HepG2 (cell line): ENCODE results near the gene OST4. TPM values are rescaled to one million over a fixed set of nuclear protein-coding genes. Genes with fewer than 3 reads are reported as not detected.
A peak's percentile ranks its signal among the peaks of the same experiment; 100 is the strongest.

ENCODE experiments used
- ATAC-seq: fragments of 200-7000 bp; cut with Tn5 transposase; 3 replicates; pipeline ENCODE4 v1.9.1; 2020; ENCODE audit warnings: mild to moderate bottlenecking, moderate library complexity
- BruUV-seq: library from RNA; stranded (reverse); fragments of 400-500 nt; replicated peaks from 2 replicates; lab custom pipeline; 2021; lab: Mats Ljungman, UMichigan
- CTCF ChIA-PET: fragments of 300-600 bp; formaldehyde crosslinking; extraction: SDS; loops from one replicate; lab custom pipeline; 2021; ENCODE audit warnings: low total read pairs, inconsistent platforms, low intra/inter-chr PET ratio; lab: Yijun Ruan, JAX
- POLR2A ChIA-PET: fragments of 350-600 bp; sonication (Branson Sonifier 250); formaldehyde crosslinking; loops from one replicate; lab custom pipeline; 2020; ENCODE audit warnings: antibody characterized with exemption, inconsistent platforms; lab: Yijun Ruan, JAX
- DNase-seq: peaks from one replicate; pipeline ENCODE4 v3.0.0-alpha.2; 2015; ENCODE audit warnings: low spot score
- FAIRE-seq: peaks from 3 replicates; lab custom pipeline; 2011; peaks lifted over from hg19 to GRCh38; lab: Jason Lieb, UNC
- H2AFZ ChIP-seq: one replicate; pipeline ENCODE4 v1.6.1; 2011; ENCODE audit warnings: low read length, inconsistent platforms
- H3K27ac ChIP-seq: fragments of 300-600 bp; 3 replicates; pipeline ENCODE4 v1.8.0; 2011; ENCODE audit warnings: mixed run types, mild to moderate bottlenecking, mixed read lengths, low read length, inconsistent platforms; ENCODE audit not compliant: insufficient read depth; ENCODE audit errors: extremely low read length
- H3K27me3 ChIP-seq, 2 experiments: fragments of 200-600 bp in 1 of 2; 2 replicates in 1 of 2; 3 replicates in 1 of 2; pipeline versions ENCODE4 v1.6.0 to v1.8.0; 2011; ENCODE audit warnings: low read length in 2 of 2, mild to moderate bottlenecking in 2 of 2, moderate library complexity in 2 of 2, inconsistent platforms in 1 of 2; ENCODE audit not compliant: insufficient read depth in 2 of 2, control insufficient read depth in 1 of 2
- H3K36me3 ChIP-seq, 2 experiments: fragments of 200-600 bp in 1 of 2; replicated peaks in 1 of 2; 2 replicates in 1 of 2; 3 replicates in 1 of 2; pipeline versions ENCODE4 v1.5.1 to v1.8.0; 2011; ENCODE audit warnings: low read length in 2 of 2, inconsistent platforms in 1 of 2; ENCODE audit not compliant: insufficient read depth in 2 of 2, control insufficient read depth in 1 of 2
- H3K4me1 ChIP-seq: 2 replicates; pipeline ENCODE4 v1.5.1; 2012; ENCODE audit warnings: low read length, inconsistent platforms; ENCODE audit not compliant: insufficient read depth
- H3K4me2 ChIP-seq: 2 replicates; pipeline ENCODE4 v1.6.0; 2011; ENCODE audit warnings: low read depth, low read length, inconsistent platforms
- H3K4me3 ChIP-seq, 3 experiments: fragments of 200-600 bp in 1 of 3; sonication (generic), shearing (Covaris generic) in 1 of 3; replicated peaks in 1 of 3; 2 replicates each; pipeline ENCODE4 v1.5.1; 2011 to 2016; ENCODE audit warnings: low read length in 3 of 3, inconsistent platforms in 2 of 3, low read depth in 2 of 3, mild to moderate bottlenecking in 2 of 3, control low read depth in 1 of 3, mixed read lengths in 1 of 3; ENCODE audit not compliant: insufficient read depth in 1 of 3
- H3K79me2 ChIP-seq: one replicate; pipeline ENCODE4 v1.6.1; 2011; ENCODE audit warnings: low read length, inconsistent platforms; ENCODE audit not compliant: insufficient read depth
- H3K9ac ChIP-seq: 2 replicates; pipeline ENCODE4 v1.6.0; 2011; ENCODE audit warnings: mild to moderate bottlenecking, low read depth, low read length, inconsistent platforms; ENCODE audit not compliant: insufficient read depth
- H3K9me3 ChIP-seq: 2 replicates; pipeline ENCODE4 v1.5.1; 2012; ENCODE audit warnings: mild to moderate bottlenecking, low read length
- H4K20me1 ChIP-seq: 2 replicates; pipeline ENCODE4 v1.6.0; 2011; ENCODE audit warnings: inconsistent platforms, mild to moderate bottlenecking, low read length, moderate library complexity; ENCODE audit not compliant: insufficient read depth
- AGO2 ChIP-seq: fragments of 200-400 bp; formaldehyde crosslinking; optimal IDR thresholded peaks from 2 replicates; pipeline ENCODE3; 2017; ENCODE audit warnings: mild to moderate bottlenecking, low read depth, low read length, moderate library complexity
- ATF7-NPFF ChIP-seq: sonication (generic); formaldehyde crosslinking; IDR thresholded peaks from 2 replicates; pipeline ENCODE4 v1.8.1; 2023; ENCODE audit warnings: mild to moderate bottlenecking, low read depth, missing genetic modification reagents, moderate library complexity
- NPAS2 ChIP-seq: sonication (generic); formaldehyde crosslinking; IDR thresholded peaks from 2 replicates; pipeline ENCODE4 v1.8.0; 2022; ENCODE audit warnings: mild to moderate bottlenecking, missing genetic modification reagents, borderline replicate concordance
- RORA ChIP-seq: sonication (generic); formaldehyde crosslinking; IDR thresholded peaks from 2 replicates; pipeline ENCODE4 v1.5.0; 2020; ENCODE audit warnings: mild to moderate bottlenecking, missing genetic modification reagents, moderate library complexity
- SP140L ChIP-seq: sonication (generic); formaldehyde crosslinking; IDR thresholded peaks from 2 replicates; pipeline ENCODE4 v1.4.0; 2020; ENCODE audit warnings: missing genetic modification reagents, borderline replicate concordance
- WGBS: methylation state at CpG from one replicate; pipeline ENCODE4 v1.1.6; 2017; ENCODE audit warnings: low lambda C conversion rate; 5-methylcytosine and 5-hydroxymethylcytosine counted together
- in situ Hi-C: cut with HindIII; loops from 2 replicates; pipeline ENCODE4 v1.10.0; 2017; ENCODE audit warnings: low pct_unique_long_range_greater_than_20kb; ENCODE audit not compliant: extremely low pct_ligation_motif_present
- intact Hi-C: fragments of 100-400 bp; cut with micrococcal nuclease; formaldehyde crosslinking; loops from one replicate; pipeline ENCODE4 v1.10.0; 2022; ENCODE audit not compliant: unreplicated experiment
- polyA plus RNA-seq, 8 experiments: library from polyadenylated mRNA; depleted of rRNA in 3 of 8; stranded (reverse) in 7 of 8; unstranded in 1 of 8; fragments of >200 nt; fragmentation: Illumina TruSeq in 4 of 8; extraction: Trizol in 4 of 8; gene quantifications; 2 replicates each; pipeline versions ENCODE4 v1.2.1 to v1.2.3, GENCODE V29; 2011 to 2016; ENCODE audit warnings: low read depth in 4 of 8, missing spikeins in 1 of 8, mixed read lengths in 1 of 8; ENCODE audit not compliant: insufficient read depth in 1 of 8
- total RNA-seq, 5 experiments: library from RNA; depleted of rRNA; stranded (reverse); fragments of >200 nt; fragmentation: Illumina TruSeq; extraction: Trizol; gene quantifications; 2 replicates each; pipeline ENCODE4 v1.2.3, GENCODE V29; 2016; ENCODE audit warnings: low read depth in 1 of 5
- TF ChIP-seq, protein P1 (sequence below): sonication (generic); formaldehyde crosslinking; conservative IDR thresholded peaks from 2 replicates; pipeline ENCODE4 v1.8.0; 2022; ENCODE audit warnings: mild to moderate bottlenecking, moderate library complexity, missing genetic modification reagents
- TF ChIP-seq, protein P2 (sequence below): sonication (generic); formaldehyde crosslinking; IDR thresholded peaks from 2 replicates; pipeline ENCODE4 v1.8.0; 2023; ENCODE audit warnings: mild to moderate bottlenecking, missing genetic modification reagents

The OST4 gene
- total and polyA plus RNA-seq, 2 of the 13 experiments (the other 11 are each of a cell fraction or from before 2014, with no cell fraction given) = 498 to 584 TPM

DNA sequence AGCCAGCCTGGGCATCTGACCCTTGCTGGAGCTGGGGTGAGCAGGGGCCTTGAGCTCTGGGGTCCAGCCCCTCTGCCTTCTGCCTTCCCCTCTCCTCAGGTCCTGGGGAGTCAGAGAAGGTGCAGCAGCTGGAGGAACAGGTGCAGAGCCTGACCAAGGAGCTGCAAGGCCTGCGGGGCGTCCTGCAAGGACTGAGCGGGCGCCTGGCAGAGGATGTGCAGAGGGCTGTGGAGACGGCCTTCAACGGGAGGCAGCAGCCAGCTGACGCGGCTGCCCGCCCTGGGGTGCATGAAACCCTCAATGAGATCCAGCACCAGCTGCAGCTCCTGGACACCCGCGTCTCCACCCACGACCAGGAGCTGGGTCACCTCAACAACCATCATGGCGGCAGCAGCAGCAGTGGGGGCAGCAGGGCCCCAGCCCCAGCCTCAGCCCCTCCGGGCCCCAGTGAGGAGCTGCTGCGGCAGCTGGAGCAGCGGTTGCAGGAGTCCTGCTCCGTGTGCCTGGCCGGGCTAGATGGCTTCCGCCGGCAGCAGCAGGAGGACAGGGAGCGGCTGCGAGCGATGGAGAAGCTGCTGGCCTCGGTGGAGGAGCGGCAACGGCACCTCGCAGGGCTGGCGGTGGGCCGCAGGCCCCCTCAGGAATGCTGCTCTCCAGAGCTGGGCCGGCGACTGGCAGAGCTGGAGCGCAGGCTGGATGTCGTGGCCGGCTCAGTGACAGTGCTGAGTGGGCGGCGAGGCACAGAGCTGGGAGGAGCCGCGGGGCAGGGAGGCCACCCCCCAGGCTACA, 10.7 kb upstream of the OST4 start:
- peak overlapping the region in 2 of 3 experiments; percentile 6 to 65; a peak in 1 of 6 replicates for H3K4me3 ChIP-seq
- peak overlapping the region; percentile 38; the same call in 1 of the 2 replicates for H3K9ac ChIP-seq
- H3K9me3 ChIP-seq = no peaks in the 10 kb centered on the region
- peaks cover 76% of the 10 kb centered on the region for H3K4me1 ChIP-seq
- no peak for DNase-seq
- H3K27ac ChIP-seq = peak overlapping the region; percentile 65
- peaks cover 5% of the 10 kb centered on the region for H3K79me2 ChIP-seq
- no peak for FAIRE-seq
- POLR2A ChIA-PET = interaction anchor here (0.5 to 9.2 kb wide), 15 partner anchors 10 to 229 kb away, joined by 3 to 106 read pairs (median 4); partner anchors contain the start of genes ABHD1, AGBL5, OST4 and TMEM214
- no peak overlapping the region for H2AFZ ChIP-seq
- H3K36me3 ChIP-seq = no peaks in the 10 kb centered on the region
- H4K20me1 ChIP-seq = no peaks in the 10 kb centered on the region
- H3K27me3 ChIP-seq = no peaks in the 10 kb centered on the region
- WGBS = 97% methylated on average over 24 of the region's 38 CpGs
- peak overlapping the region; percentile 72 for H3K4me2 ChIP-seq
- intact Hi-C loops = loop anchor here (10.0 kb wide), 1 partner anchor 47 kb away; the partner anchor contains the start of gene TMEM214
- ATAC-seq = no peak
- CTCF ChIA-PET = no interaction called here
- BruUV-seq = no TSS peak
- TF ChIP-seq, protein P1, sequence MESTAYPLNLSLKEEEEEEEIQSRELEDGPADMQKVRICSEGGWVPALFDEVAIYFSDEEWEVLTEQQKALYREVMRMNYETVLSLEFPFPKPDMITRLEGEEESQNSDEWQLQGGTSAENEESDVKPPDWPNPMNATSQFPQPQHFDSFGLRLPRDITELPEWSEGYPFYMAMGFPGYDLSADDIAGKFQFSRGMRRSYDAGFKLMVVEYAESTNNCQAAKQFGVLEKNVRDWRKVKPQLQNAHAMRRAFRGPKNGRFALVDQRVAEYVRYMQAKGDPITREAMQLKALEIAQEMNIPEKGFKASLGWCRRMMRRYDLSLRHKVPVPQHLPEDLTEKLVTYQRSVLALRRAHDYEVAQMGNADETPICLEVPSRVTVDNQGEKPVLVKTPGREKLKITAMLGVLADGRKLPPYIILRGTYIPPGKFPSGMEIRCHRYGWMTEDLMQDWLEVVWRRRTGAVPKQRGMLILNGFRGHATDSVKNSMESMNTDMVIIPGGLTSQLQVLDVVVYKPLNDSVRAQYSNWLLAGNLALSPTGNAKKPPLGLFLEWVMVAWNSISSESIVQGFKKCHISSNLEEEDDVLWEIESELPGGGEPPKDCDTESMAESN = 0 out of 2 replicates have a peak, but pooled peaks have one; percentile 33
- TF ChIP-seq SP140L (CRISPR knock-in tag) = no peak
- no peak for TF ChIP-seq RORA (CRISPR knock-in tag)
- TF ChIP-seq ATF7-NPFF = 0 out of 2 replicates have a peak, but pooled peaks have one; percentile 39
- TF ChIP-seq NPAS2 = 0 out of 2 replicates have a peak, but pooled peaks have one; percentile 70
- TF ChIP-seq, protein P2, sequence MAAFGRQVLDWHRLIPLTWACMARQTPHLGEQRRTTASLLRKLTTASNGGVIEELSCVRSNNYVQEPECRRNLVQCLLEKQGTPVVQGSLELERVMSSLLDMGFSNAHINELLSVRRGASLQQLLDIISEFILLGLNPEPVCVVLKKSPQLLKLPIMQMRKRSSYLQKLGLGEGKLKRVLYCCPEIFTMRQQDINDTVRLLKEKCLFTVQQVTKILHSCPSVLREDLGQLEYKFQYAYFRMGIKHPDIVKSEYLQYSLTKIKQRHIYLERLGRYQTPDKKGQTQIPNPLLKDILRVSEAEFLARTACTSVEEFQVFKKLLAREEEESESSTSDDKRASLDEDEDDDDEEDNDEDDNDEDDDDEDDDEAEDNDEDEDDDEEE = no peak
- peak; percentile 16 for TF ChIP-seq AGO2
- in situ Hi-C loops = no loop called here
